ENCODE measurements around the gene PKP1.

- no peak for TF ChIP-seq POLR2A (IDR thresholded peaks at IDR 0.05)
- TF ChIP-seq, protein P1, sequence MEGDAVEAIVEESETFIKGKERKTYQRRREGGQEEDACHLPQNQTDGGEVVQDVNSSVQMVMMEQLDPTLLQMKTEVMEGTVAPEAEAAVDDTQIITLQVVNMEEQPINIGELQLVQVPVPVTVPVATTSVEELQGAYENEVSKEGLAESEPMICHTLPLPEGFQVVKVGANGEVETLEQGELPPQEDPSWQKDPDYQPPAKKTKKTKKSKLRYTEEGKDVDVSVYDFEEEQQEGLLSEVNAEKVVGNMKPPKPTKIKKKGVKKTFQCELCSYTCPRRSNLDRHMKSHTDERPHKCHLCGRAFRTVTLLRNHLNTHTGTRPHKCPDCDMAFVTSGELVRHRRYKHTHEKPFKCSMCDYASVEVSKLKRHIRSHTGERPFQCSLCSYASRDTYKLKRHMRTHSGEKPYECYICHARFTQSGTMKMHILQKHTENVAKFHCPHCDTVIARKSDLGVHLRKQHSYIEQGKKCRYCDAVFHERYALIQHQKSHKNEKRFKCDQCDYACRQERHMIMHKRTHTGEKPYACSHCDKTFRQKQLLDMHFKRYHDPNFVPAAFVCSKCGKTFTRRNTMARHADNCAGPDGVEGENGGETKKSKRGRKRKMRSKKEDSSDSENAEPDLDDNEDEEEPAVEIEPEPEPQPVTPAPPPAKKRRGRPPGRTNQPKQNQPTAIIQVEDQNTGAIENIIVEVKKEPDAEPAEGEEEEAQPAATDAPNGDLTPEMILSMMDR (IDR thresholded peaks at IDR 0.05): no peak
These were observed 34.4 kb upstream of the PKP1 start for GRCh38 chr1:201248721-201249559.
